SK-N-SH (cell line): ENCODE measurements around the gene PAM. TPM values are rescaled to one million over a fixed set of nuclear protein-coding genes. Genes with fewer than 3 reads are reported as not detected.

ENCODE experiments used
- CTCF ChIA-PET: fragments of 300-600, 350-600 bp; formaldehyde crosslinking; extraction: SDS; loops from one replicate; lab custom pipeline; 2021; lab: Yijun Ruan, JAX
- POLR2A ChIA-PET: fragments of 350-600 bp; sonication (Branson Sonifier 250); formaldehyde crosslinking; extraction: SDS; loops from one replicate; lab custom pipeline; 2020; ENCODE audit warnings: antibody characterized with exemption, inconsistent platforms; lab: Yijun Ruan, JAX
- DNase-seq: peaks from one replicate; pipeline ENCODE4 v3.0.0; 2012
- H2AFZ ChIP-seq: fragments of 200-600 bp; sonication (generic); 2 replicates; pipeline ENCODE4 v1.8.1; 2016; ENCODE audit warnings: antibody characterized with exemption, mild to moderate bottlenecking, low read depth
- H3F3A ChIP-seq: fragments of 200-600 bp; sonication (generic); replicated peaks from 2 replicates; pipeline ENCODE3; 2016; ENCODE audit warnings: antibody characterized with exemption, mild to moderate bottlenecking; ENCODE audit not compliant: insufficient read depth
- H3K27ac ChIP-seq, 2 experiments: fragments of 200-500 bp in 1 of 2; fragments of 200-600 bp in 1 of 2; sonication (Bioruptor generic) in 1 of 2; sonication (generic), shearing (Covaris generic) in 1 of 2; 2 replicates each; pipeline versions ENCODE4 v1.5.1 to v1.6.1; 2014 to 2016; ENCODE audit warnings: low read depth in 2 of 2, inconsistent platforms in 1 of 2, low read length in 1 of 2, mild to moderate bottlenecking in 1 of 2, mixed read lengths in 1 of 2
- H3K27me3 ChIP-seq: fragments of 200-600 bp; sonication (generic), shearing (Covaris generic); 2 replicates; pipeline ENCODE4 v1.6.1; 2016; ENCODE audit warnings: mixed run types; ENCODE audit not compliant: insufficient read depth
- H3K36me3 ChIP-seq, 2 experiments: fragments of 200-500 bp in 1 of 2; fragments of 200-600 bp in 1 of 2; sonication (Bioruptor generic) in 1 of 2; sonication (generic) in 1 of 2; replicated peaks in 1 of 2; 2 replicates each; pipeline versions ENCODE3 to v1.5.1; 2014 to 2016; ENCODE audit warnings: low read length in 1 of 2, mild to moderate bottlenecking in 1 of 2; ENCODE audit not compliant: insufficient read depth in 2 of 2, control insufficient read depth in 1 of 2
- H3K4me1 ChIP-seq, 2 experiments: fragments of 200-500 bp in 1 of 2; fragments of 200-600 bp in 1 of 2; sonication (Bioruptor generic) in 1 of 2; sonication (generic), shearing (Covaris generic) in 1 of 2; 2 replicates each; pipeline versions ENCODE4 v1.5.1 to v1.6.1; 2014 to 2016; ENCODE audit warnings: low read depth in 1 of 2, low read length in 1 of 2, mixed run types in 1 of 2; ENCODE audit not compliant: insufficient read depth in 2 of 2, control insufficient read depth in 1 of 2
- H3K4me2 ChIP-seq: fragments of 200-600 bp; sonication (generic), shearing (Covaris generic); 2 replicates; pipeline ENCODE4 v1.6.1; 2017; ENCODE audit warnings: mixed run types
- H3K4me3 ChIP-seq, 2 experiments: fragments of 200-500 bp in 1 of 2; fragments of 200-600 bp in 1 of 2; sonication (Bioruptor generic) in 1 of 2; sonication (generic), shearing (Covaris generic) in 1 of 2; 2 replicates each; pipeline versions ENCODE4 v1.5.1 to v1.8.1; 2014 to 2016; ENCODE audit warnings: low read depth in 2 of 2, inconsistent platforms in 1 of 2, low read length in 1 of 2, mild to moderate bottlenecking in 1 of 2, mixed read lengths in 1 of 2, moderate library complexity in 1 of 2
- H3K79me2 ChIP-seq: fragments of 200-600 bp; sonication (generic); 2 replicates; pipeline ENCODE4 v1.8.1; 2017; ENCODE audit warnings: mild to moderate bottlenecking; ENCODE audit not compliant: insufficient read depth
- H3K9ac ChIP-seq: fragments of 200-600 bp; sonication (generic); 2 replicates; pipeline ENCODE4 v1.6.1; 2017; ENCODE audit warnings: mixed run types
- H3K9me2 ChIP-seq: fragments of 200-600 bp; sonication (generic); 2 replicates; pipeline ENCODE4 v1.6.1; 2017; ENCODE audit warnings: mixed run types
- H3K9me3 ChIP-seq: fragments of 200-600 bp; sonication (generic); 2 replicates; pipeline ENCODE4 v1.6.1; 2017; ENCODE audit warnings: mixed run types, mild to moderate bottlenecking, moderate library complexity
- H4K20me1 ChIP-seq: fragments of 200-600 bp; sonication (generic); 2 replicates; pipeline ENCODE4 v1.6.1; 2017; ENCODE audit warnings: mild to moderate bottlenecking, mixed run types; ENCODE audit not compliant: insufficient read depth
- CTCF ChIP-seq: fragments of 200-600 bp; sonication (generic); IDR thresholded peaks from 2 replicates; pipeline ENCODE4 v1.6.1; 2017; ENCODE audit warnings: antibody characterized with exemption, mild to moderate bottlenecking, moderate library complexity
- ELF1 ChIP-seq: IDR thresholded peaks from 2 replicates; pipeline ENCODE4 v1.4.0; 2012
- FOSL2 ChIP-seq: IDR thresholded peaks from 2 replicates; pipeline ENCODE4 v1.4.0; 2012; ENCODE audit warnings: low read depth, mild to moderate bottlenecking, moderate library complexity, borderline replicate concordance
- FOXJ3 ChIP-seq: sonication (generic); formaldehyde crosslinking; IDR thresholded peaks from 2 replicates; pipeline ENCODE4 v1.5.1; 2020; ENCODE audit warnings: mild to moderate bottlenecking, missing genetic modification reagents
- FOXM1 ChIP-seq: IDR thresholded peaks from 2 replicates; pipeline ENCODE4 v1.4.0; 2012; ENCODE audit warnings: low read depth, mild to moderate bottlenecking
- GABPA ChIP-seq: IDR thresholded peaks from 2 replicates; pipeline ENCODE4 v1.4.0; 2012; ENCODE audit warnings: low read depth, mild to moderate bottlenecking
- GATA2 ChIP-seq: sonication (generic); formaldehyde crosslinking; IDR thresholded peaks from 2 replicates; pipeline ENCODE4 v1.5.0; 2020; ENCODE audit warnings: mild to moderate bottlenecking, missing genetic modification reagents
- JUND ChIP-seq: IDR thresholded peaks from 2 replicates; pipeline ENCODE4 v1.4.0; 2012
- MEF2A ChIP-seq: IDR thresholded peaks from 2 replicates; pipeline ENCODE4 v1.4.0; 2012; ENCODE audit warnings: low read depth, borderline replicate concordance
- NRF1 ChIP-seq: IDR thresholded peaks from 2 replicates; pipeline ENCODE4 v1.6.1; 2012; ENCODE audit warnings: low read depth, mild to moderate bottlenecking, low read length
- POLR2AphosphoS5 ChIP-seq: IDR thresholded peaks from 2 replicates; pipeline ENCODE4 v1.6.1; 2012; ENCODE audit warnings: low read depth, low read length
- RAD21 ChIP-seq: IDR thresholded peaks from 2 replicates; pipeline ENCODE4 v1.6.1; 2012; ENCODE audit warnings: mild to moderate bottlenecking, low read length
- RCOR1 ChIP-seq: fragments of 150-350 bp; IDR thresholded peaks from 2 replicates; pipeline ENCODE4 v1.6.1; 2017; ENCODE audit warnings: antibody characterized with exemption, low read length
- RFX5 ChIP-seq: IDR thresholded peaks from 2 replicates; pipeline ENCODE4 v1.6.1; 2012; ENCODE audit warnings: mild to moderate bottlenecking, improper control_type of control experiment, low read length
- RXRA ChIP-seq: IDR thresholded peaks from 2 replicates; pipeline ENCODE4 v1.4.0; 2012; ENCODE audit warnings: low read depth, mild to moderate bottlenecking, borderline replicate concordance
- SIN3A ChIP-seq: IDR thresholded peaks from 2 replicates; pipeline ENCODE4 v1.6.1; 2012; ENCODE audit warnings: low read depth, mild to moderate bottlenecking, low read length, moderate library complexity, borderline replicate concordance
- SMC3 ChIP-seq: IDR thresholded peaks from 2 replicates; pipeline ENCODE4 v1.6.1; 2012; ENCODE audit warnings: low read depth, low read length, improper control_type of control experiment
- TCF12 ChIP-seq: IDR thresholded peaks from 2 replicates; pipeline ENCODE4 v1.4.0; 2012
- TEAD4 ChIP-seq: IDR thresholded peaks from 2 replicates; pipeline ENCODE4 v1.4.0; 2012; ENCODE audit warnings: mild to moderate bottlenecking, borderline replicate concordance; ENCODE audit not compliant: insufficient read depth
- USF2 ChIP-seq: fragments of 150-350 bp; IDR thresholded peaks from 2 replicates; pipeline ENCODE4 v1.6.1; 2017; ENCODE audit warnings: antibody characterized with exemption, low read length, low read depth, borderline replicate concordance
- YY1 ChIP-seq: IDR thresholded peaks from 2 replicates; pipeline ENCODE4 v1.4.0; 2012; ENCODE audit warnings: low read depth, mild to moderate bottlenecking
- WGBS: methylation state at CpG from one replicate; pipeline ENCODE4 v1.1.6; 2017; ENCODE audit warnings: low lambda C conversion rate; 5-methylcytosine and 5-hydroxymethylcytosine counted together
- polyA plus RNA-seq, 3 experiments: library from polyadenylated mRNA; depleted of rRNA; stranded (reverse); fragments of >200 nt; gene quantifications; 2 replicates each; pipeline ENCODE4 v1.2.3, GENCODE V29; 2012

Gene PAM
- polyA plus RNA-seq, 1 of the 3 experiments (the other 2 are of a cell fraction), result 507 TPM

- TF ChIP-seq NRF1 (no peak), JUND (no peak), RFX5 (no peak)
- Histone ChIP-seq H3K4me1 (peaks cover 0 to 26% of the 10 kb centered on the region in 2 experiments; a peak in 3 of 4 replicates), H3K9me3 (no peaks in the 10 kb centered on the region), H3K36me3 (peaks cover 39 to 69% of the 10 kb centered on the region in 2 experiments), H3F3A (peaks cover 30% of the 10 kb centered on the region), H2AFZ (no peak overlapping the region), H3K27ac (peak overlapping the region in 1 of 2 experiments; percentile 99; a peak in 2 of 4 replicates), H4K20me1 (no peaks in the 10 kb centered on the region), H3K27me3 (no peaks in the 10 kb centered on the region), H3K79me2 (no peaks in the 10 kb centered on the region; the same call in none of the 2 replicates), H3K9ac (no peak overlapping the region), H3K9me2 (no peaks in the 10 kb centered on the region), H3K4me3 (no peak overlapping the region), H3K4me2 (no peak overlapping the region)
- ChIA-PET POLR2A (no interaction called here), CTCF (no interaction called here)
- 91% methylated on average over 3 of the region's 3 CpGs for WGBS
- no peak for DNase-seq
Measured at GRCh38 chr5:102957141-102957540, 202.0 kb downstream of the PAM start.

- POLR2A ChIA-PET, result no interaction called here
- H3K4me3 ChIP-seq, result no peak overlapping the region
Measured at GRCh38 chr5:102958481-102959011, 203.4 kb downstream of the PAM start.

GRCh38 chr5:102959055-102959454, 203.9 kb downstream of the PAM start:
- POLR2A ChIA-PET, result no interaction called here
- no peaks in the 10 kb centered on the region for H3K9me3 ChIP-seq
- H2AFZ ChIP-seq, result no peak overlapping the region
- peak overlapping the region; percentile 55; the same call in 1 of the 2 replicates for H3K4me2 ChIP-seq
- peak overlapping the region; percentile 72; the same call in 1 of the 2 replicates for H3K9ac ChIP-seq
- no peak overlapping the region for H3K4me3 ChIP-seq
- H3K9me2 ChIP-seq, result no peaks in the 10 kb centered on the region
- peak overlapping the region; percentile 73 to 99; a peak in 3 of 4 replicates for H3K27ac ChIP-seq
- no peaks in the 10 kb centered on the region for H4K20me1 ChIP-seq
- no peaks in the 10 kb centered on the region; the same call in none of the 2 replicates for H3K79me2 ChIP-seq
- WGBS, result 11% methylated on average over 1 of the region's 1 CpG
- DNase-seq, result no peak
- H3K4me1 ChIP-seq, result peaks cover 0 to 26% of the 10 kb centered on the region in 2 experiments; a peak in 3 of 4 replicates
- H3K27me3 ChIP-seq, result no peaks in the 10 kb centered on the region
- peaks cover 30% of the 10 kb centered on the region for H3F3A ChIP-seq
- CTCF ChIA-PET, result interaction anchor here (0.7 to 1.0 kb wide), 3 partner anchors 11 to 278 kb away, joined by 3 to 5 read pairs (median 3); no protein-coding TSS in a partner anchor
- H3K36me3 ChIP-seq, result peaks cover 50 to 68% of the 10 kb centered on the region in 2 experiments
- TF ChIP-seq RXRA (peak; percentile 82; the same call in 1 of the 2 replicates), YY1 (0 out of 2 replicates have a peak, but pooled peaks have one; percentile 18), SIN3A (no peak), FOSL2 (peak; percentile 95), GATA2 (no peak), TEAD4 (peak; percentile 87), JUND (peak; percentile 93), FOXJ3 (CRISPR knock-in tag) (no peak), RAD21 (no peak), USF2 (no peak), CTCF (no peak), MEF2A (peak; percentile 99), ELF1 (peak; percentile 49; the same call in 1 of the 2 replicates), RCOR1 (no peak), FOXM1 (peak; percentile 70; the same call in 1 of the 2 replicates), GABPA (no peak), POLR2AphosphoS5 (peak; percentile 74; the same call in 1 of the 2 replicates)

More at GRCh38 chr5:102958481-102959011, 203.4 kb downstream of the PAM start:
- Histone ChIP-seq H3K79me2 (no peaks in the 10 kb centered on the region; the same call in none of the 2 replicates), H3K9me2 (no peaks in the 10 kb centered on the region), H4K20me1 (no peaks in the 10 kb centered on the region), H3K36me3 (peaks cover 45 to 69% of the 10 kb centered on the region in 2 experiments), H3F3A (peaks cover 30% of the 10 kb centered on the region), H3K4me2 (peak overlapping the region; percentile 55; the same call in 1 of the 2 replicates), H3K9ac (peak overlapping the region; percentile 72; the same call in 1 of the 2 replicates), H2AFZ (no peak overlapping the region), H3K9me3 (no peaks in the 10 kb centered on the region), H3K4me1 (peaks cover 0 to 26% of the 10 kb centered on the region in 2 experiments; a peak in 3 of 4 replicates), H3K27ac (peak overlapping the region; percentile 73 to 99), H3K27me3 (no peaks in the 10 kb centered on the region)
- TF ChIP-seq TCF12, result no peak
- no peak for TF ChIP-seq SMC3
- no peak for TF ChIP-seq FOXM1
- TF ChIP-seq MEF2A, result no peak
- CTCF ChIA-PET, result interaction anchor here (0.7 to 1.0 kb wide), 3 partner anchors 11 to 277 kb away, joined by 3 to 5 read pairs (median 3); no protein-coding TSS in a partner anchor
- 86% methylated on average over 1 of the region's 1 CpG for WGBS
- DNase-seq, result no peak
